HEK293 (cell line): ENCODE results near the gene PIGM.

ENCODE experiments used
- CTCF ChIA-PET: fragments of 350-600 bp; formaldehyde crosslinking; extraction: SDS; loops from one replicate; lab custom pipeline; 2021; ENCODE audit warnings: antibody characterized with exemption; lab: Yijun Ruan, JAX
- POLR2A ChIA-PET: fragments of 300-600 bp; formaldehyde crosslinking; extraction: SDS; loops from one replicate; lab custom pipeline; 2020; ENCODE audit warnings: antibody characterized with exemption, inconsistent platforms; lab: Yijun Ruan, JAX
- H3K27ac ChIP-seq: fragments of 200-500 bp; sonication (Bioruptor generic); 2 replicates; pipeline ENCODE4 v1.5.1; 2014; ENCODE audit warnings: low read depth, low read length, control low read depth, inconsistent platforms; ENCODE audit errors: extremely low read depth
- H3K36me3 ChIP-seq, 2 experiments: fragments of 200-500 bp in 1 of 2; sonication (Bioruptor generic) in 1 of 2; 1 replicate in 1 of 2; 2 replicates in 1 of 2; pipeline ENCODE4 v1.5.1; 2014 to 2017; ENCODE audit warnings: inconsistent platforms in 2 of 2, low read length in 2 of 2; ENCODE audit not compliant: control insufficient read depth in 2 of 2, insufficient read depth in 1 of 2
- H3K4me1 ChIP-seq: fragments of 200-500 bp; sonication (Bioruptor generic); 2 replicates; pipeline ENCODE4 v1.5.1; 2014; ENCODE audit warnings: mild to moderate bottlenecking, low read length, inconsistent platforms; ENCODE audit not compliant: control insufficient read depth, insufficient read depth
- H3K4me3 ChIP-seq: 2 replicates; pipeline ENCODE4 v1.5.1; 2011; ENCODE audit warnings: low read depth, mild to moderate bottlenecking, control low read depth, low read length, moderate library complexity
- H3K9me3 ChIP-seq: fragments of 200-500 bp; sonication (Bioruptor generic); 2 replicates; pipeline ENCODE4 v1.5.1; 2014; ENCODE audit warnings: low read depth, low read length, inconsistent platforms; ENCODE audit not compliant: control insufficient read depth, insufficient read depth
- ELK4 ChIP-seq: IDR thresholded peaks from 2 replicates; pipeline ENCODE4 v1.6.1; 2011; ENCODE audit warnings: mild to moderate bottlenecking, low read depth, low read length, borderline replicate concordance
- IKZF3 ChIP-seq: fragments of 450-650 bp; IDR thresholded peaks from 2 replicates; pipeline ENCODE4 v1.5.0; 2018; ENCODE audit warnings: missing biosample characterization, mild to moderate bottlenecking, missing genetic modification characterization, moderate library complexity
- SP2 ChIP-seq: fragments of 450-650 bp; formaldehyde crosslinking; IDR thresholded peaks from 2 replicates; pipeline ENCODE4 v1.5.1; 2016; ENCODE audit warnings: missing biosample characterization, missing genetic modification characterization
- SP3 ChIP-seq: fragments of 450-650 bp; formaldehyde crosslinking; IDR thresholded peaks from 2 replicates; pipeline ENCODE4 v1.5.1; 2016; ENCODE audit warnings: missing biosample characterization, missing genetic modification characterization
- YY2 ChIP-seq: fragments of 450-650 bp; formaldehyde crosslinking; IDR thresholded peaks from 2 replicates; pipeline ENCODE4 v1.5.1; 2016; ENCODE audit warnings: missing biosample characterization, missing genetic modification characterization
- ZBTB48 ChIP-seq: fragments of 450-650 bp; formaldehyde crosslinking; IDR thresholded peaks from 2 replicates; pipeline ENCODE4 v1.5.1; 2016; ENCODE audit warnings: missing biosample characterization, missing genetic modification characterization
- ZNF132 ChIP-seq: fragments of 450-650 bp; formaldehyde crosslinking; IDR thresholded peaks from 2 replicates; pipeline ENCODE4 v1.5.1; 2017; ENCODE audit warnings: missing biosample characterization, missing genetic modification characterization, borderline replicate concordance
- ZNF146 ChIP-seq: fragments of 450-650 bp; formaldehyde crosslinking; IDR thresholded peaks from 2 replicates; pipeline ENCODE4 v1.5.1; 2016; ENCODE audit warnings: missing biosample characterization, missing genetic modification characterization
- ZNF223 ChIP-seq: fragments of 450-650 bp; formaldehyde crosslinking; IDR thresholded peaks from 2 replicates; pipeline ENCODE4 v1.5.1; 2016; ENCODE audit warnings: missing biosample characterization, missing genetic modification characterization
- ZNF23 ChIP-seq: fragments of 450-650 bp; formaldehyde crosslinking; IDR thresholded peaks from 2 replicates; pipeline ENCODE4 v1.5.1; 2016; ENCODE audit warnings: missing biosample characterization, missing genetic modification characterization, borderline replicate concordance
- ZNF24 ChIP-seq: fragments of 450-650 bp; formaldehyde crosslinking; IDR thresholded peaks from 2 replicates; pipeline ENCODE4 v1.5.1; 2016; ENCODE audit warnings: missing biosample characterization, missing genetic modification characterization
- ZNF311 ChIP-seq: fragments of 450-650 bp; formaldehyde crosslinking; IDR thresholded peaks from 2 replicates; pipeline ENCODE4 v1.5.1; 2017; ENCODE audit warnings: missing biosample characterization, missing genetic modification characterization, borderline replicate concordance
- ZNF366 ChIP-seq: fragments of 450-650 bp; formaldehyde crosslinking; conservative IDR thresholded peaks from 2 replicates; pipeline ENCODE4 v1.5.1; 2016; ENCODE audit warnings: missing biosample characterization, missing genetic modification characterization
- ZNF433 ChIP-seq: fragments of 450-650 bp; formaldehyde crosslinking; IDR thresholded peaks from 2 replicates; pipeline ENCODE4 v1.5.1; 2016; ENCODE audit warnings: missing biosample characterization, missing genetic modification characterization, low read depth
- ZNF473 ChIP-seq: fragments of 450-650 bp; formaldehyde crosslinking; IDR thresholded peaks from 2 replicates; pipeline ENCODE4 v1.5.1; 2017; ENCODE audit warnings: missing biosample characterization, missing genetic modification characterization
- ZNF610 ChIP-seq: fragments of 450-650 bp; formaldehyde crosslinking; IDR thresholded peaks from 2 replicates; pipeline ENCODE4 v1.5.1; 2016; ENCODE audit warnings: missing biosample characterization, missing genetic modification characterization, borderline replicate concordance
- ZNF624 ChIP-seq: fragments of 450-650 bp; formaldehyde crosslinking; IDR thresholded peaks from 2 replicates; pipeline ENCODE4 v1.5.1; 2017; ENCODE audit warnings: missing biosample characterization, missing genetic modification characterization
- ZNF629 ChIP-seq: fragments of 450-650 bp; formaldehyde crosslinking; IDR thresholded peaks from 2 replicates; pipeline ENCODE4 v1.5.1; 2017; ENCODE audit warnings: missing biosample characterization, missing genetic modification characterization
- ZNF654 ChIP-seq: fragments of 450-650 bp; formaldehyde crosslinking; IDR thresholded peaks from 2 replicates; pipeline ENCODE4 v1.5.1; 2016; ENCODE audit warnings: low read depth, missing biosample characterization, missing genetic modification characterization
- ZNF660 ChIP-seq: fragments of 450-650 bp; IDR thresholded peaks from 2 replicates; pipeline ENCODE4 v1.5.1; 2018; ENCODE audit warnings: missing biosample characterization, mild to moderate bottlenecking, missing genetic modification characterization
- ZNF701 ChIP-seq: fragments of 450-650 bp; formaldehyde crosslinking; IDR thresholded peaks from 2 replicates; pipeline ENCODE4 v1.5.1; 2016; ENCODE audit warnings: missing biosample characterization, missing genetic modification characterization
- ZNF747 ChIP-seq: fragments of 450-650 bp; formaldehyde crosslinking; IDR thresholded peaks from 2 replicates; pipeline ENCODE4 v1.5.1; 2016; ENCODE audit warnings: missing biosample characterization, missing genetic modification characterization
- TF ChIP-seq, protein P1 (sequence below): fragments of 450-650 bp; formaldehyde crosslinking; IDR thresholded peaks from 2 replicates; pipeline ENCODE4 v1.5.1; 2016; ENCODE audit warnings: missing biosample characterization, missing genetic modification characterization
- TF ChIP-seq, protein P2 (sequence below): fragments of 450-650 bp; IDR thresholded peaks from 2 replicates; pipeline ENCODE4 v1.5.1; 2018; ENCODE audit warnings: missing biosample characterization, missing genetic modification characterization
- TF ChIP-seq, protein P3 (sequence below): fragments of 450-650 bp; formaldehyde crosslinking; IDR thresholded peaks from 2 replicates; pipeline ENCODE4 v1.5.1; 2016; ENCODE audit warnings: missing biosample characterization, missing genetic modification characterization
- TF ChIP-seq, protein P4 (sequence below): fragments of 450-650 bp; formaldehyde crosslinking; IDR thresholded peaks from 2 replicates; pipeline ENCODE4 v1.5.1; 2016; ENCODE audit warnings: missing biosample characterization, missing genetic modification characterization

Gene PIGM

GRCh38 chr1:160079448-160079847, 47.7 kb upstream of the PIGM start (continued):
- TF ChIP-seq, protein P1, sequence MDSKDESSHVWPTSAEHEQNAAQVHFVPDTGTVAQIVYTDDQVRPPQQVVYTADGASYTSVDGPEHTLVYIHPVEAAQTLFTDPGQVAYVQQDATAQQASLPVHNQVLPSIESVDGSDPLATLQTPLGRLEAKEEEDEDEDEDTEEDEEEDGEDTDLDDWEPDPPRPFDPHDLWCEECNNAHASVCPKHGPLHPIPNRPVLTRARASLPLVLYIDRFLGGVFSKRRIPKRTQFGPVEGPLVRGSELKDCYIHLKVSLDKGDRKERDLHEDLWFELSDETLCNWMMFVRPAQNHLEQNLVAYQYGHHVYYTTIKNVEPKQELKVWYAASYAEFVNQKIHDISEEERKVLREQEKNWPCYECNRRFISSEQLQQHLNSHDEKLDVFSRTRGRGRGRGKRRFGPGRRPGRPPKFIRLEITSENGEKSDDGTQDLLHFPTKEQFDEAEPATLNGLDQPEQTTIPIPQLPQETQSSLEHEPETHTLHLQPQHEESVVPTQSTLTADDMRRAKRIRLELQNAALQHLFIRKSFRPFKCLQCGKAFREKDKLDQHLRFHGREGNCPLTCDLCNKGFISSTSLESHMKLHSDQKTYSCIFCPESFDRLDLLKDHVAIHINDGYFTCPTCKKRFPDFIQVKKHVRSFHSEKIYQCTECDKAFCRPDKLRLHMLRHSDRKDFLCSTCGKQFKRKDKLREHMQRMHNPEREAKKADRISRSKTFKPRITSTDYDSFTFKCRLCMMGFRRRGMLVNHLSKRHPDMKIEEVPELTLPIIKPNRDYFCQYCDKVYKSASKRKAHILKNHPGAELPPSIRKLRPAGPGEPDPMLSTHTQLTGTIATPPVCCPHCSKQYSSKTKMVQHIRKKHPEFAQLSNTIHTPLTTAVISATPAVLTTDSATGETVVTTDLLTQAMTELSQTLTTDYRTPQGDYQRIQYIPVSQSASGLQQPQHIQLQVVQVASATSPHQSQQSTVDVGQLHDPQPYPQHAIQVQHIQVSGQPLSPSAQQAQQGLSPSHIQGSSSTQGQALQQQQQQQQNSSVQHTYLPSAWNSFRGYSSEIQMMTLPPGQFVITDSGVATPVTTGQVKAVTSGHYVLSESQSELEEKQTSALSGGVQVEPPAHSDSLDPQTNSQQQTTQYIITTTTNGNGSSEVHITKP (tag by site-specific recombination), result no peak
- TF ChIP-seq IKZF3 (tag by site-specific recombination) (no peak), ELK4 (no peak)

DNA sequence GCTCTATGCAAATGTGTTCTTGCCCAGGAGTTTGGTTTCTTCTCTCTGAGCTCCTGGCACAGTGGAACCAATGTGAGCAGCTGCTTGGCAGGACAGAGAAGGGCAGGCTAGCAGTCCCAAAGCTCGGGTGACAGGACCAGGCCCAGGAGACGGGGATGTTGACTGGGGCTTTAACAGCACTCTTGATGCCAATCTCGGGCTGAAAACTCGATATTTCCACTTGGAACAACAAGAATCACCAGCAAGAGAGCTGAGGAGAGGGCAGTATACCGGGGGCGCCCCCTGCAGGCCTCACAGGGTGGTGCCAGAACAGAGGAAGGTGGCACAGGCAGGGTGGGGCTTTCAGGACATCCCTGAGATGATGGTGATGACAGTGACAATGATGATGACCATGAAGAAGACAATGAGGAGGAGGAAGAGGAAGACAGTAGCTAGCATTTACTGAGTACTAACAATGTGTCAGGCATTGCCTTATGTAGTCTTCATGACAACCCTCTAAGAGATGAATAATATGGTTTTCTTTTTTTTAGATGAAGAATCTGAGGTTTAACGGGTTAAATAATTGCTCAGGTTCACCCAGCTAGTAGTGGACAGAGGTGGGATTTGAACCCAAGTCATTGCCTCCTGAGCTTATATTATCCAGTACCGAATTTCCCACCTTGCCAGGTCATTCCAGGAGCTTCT, 46.9 kb upstream of the PIGM start:
- ChIA-PET POLR2A (no interaction called here), CTCF (interaction anchor here (0.5 to 16.5 kb wide), 50 partner anchors 8 to 936 kb away, joined by 3 to 541 read pairs (median 4); partner anchors contain the start of genes IGSF8, KCNJ10 and PIGM)
- Histone ChIP-seq H3K4me1 (no peaks in the 10 kb centered on the region), H3K27ac (no peak overlapping the region), H3K36me3 (no peaks in the 10 kb centered on the region), H3K4me3 (no peak overlapping the region), H3K9me3 (no peaks in the 10 kb centered on the region)
- TF ChIP-seq ZNF23 (tag by site-specific recombination) (no peak), SP2 (tag by site-specific recombination) (no peak), ZNF132 (tag by site-specific recombination) (no peak), ZNF660 (tag by site-specific recombination) (no peak), YY2 (tag by site-specific recombination) (no peak), ZNF629 (tag by site-specific recombination) (no peak), ZNF747 (tag by site-specific recombination) (no peak), ZNF624 (tag by site-specific recombination) (no peak), ZNF433 (tag by site-specific recombination) (no peak), ZNF366 (tag by site-specific recombination) (0 out of 2 replicates have a peak, but pooled peaks have one; percentile 26), SP3 (no peak), ZNF311 (tag by site-specific recombination) (no peak), ZNF701 (no peak), ZNF473 (tag by site-specific recombination) (no peak), ZNF654 (tag by site-specific recombination) (peak; percentile 68), ZBTB48 (tag by site-specific recombination) (no peak), ZNF223 (peak; percentile 99), ZNF24 (tag by site-specific recombination) (0 out of 2 replicates have a peak, but pooled peaks have one; percentile 30), ZNF146 (tag by site-specific recombination) (no peak), ZNF610 (no peak)
- TF ChIP-seq, protein P2, sequence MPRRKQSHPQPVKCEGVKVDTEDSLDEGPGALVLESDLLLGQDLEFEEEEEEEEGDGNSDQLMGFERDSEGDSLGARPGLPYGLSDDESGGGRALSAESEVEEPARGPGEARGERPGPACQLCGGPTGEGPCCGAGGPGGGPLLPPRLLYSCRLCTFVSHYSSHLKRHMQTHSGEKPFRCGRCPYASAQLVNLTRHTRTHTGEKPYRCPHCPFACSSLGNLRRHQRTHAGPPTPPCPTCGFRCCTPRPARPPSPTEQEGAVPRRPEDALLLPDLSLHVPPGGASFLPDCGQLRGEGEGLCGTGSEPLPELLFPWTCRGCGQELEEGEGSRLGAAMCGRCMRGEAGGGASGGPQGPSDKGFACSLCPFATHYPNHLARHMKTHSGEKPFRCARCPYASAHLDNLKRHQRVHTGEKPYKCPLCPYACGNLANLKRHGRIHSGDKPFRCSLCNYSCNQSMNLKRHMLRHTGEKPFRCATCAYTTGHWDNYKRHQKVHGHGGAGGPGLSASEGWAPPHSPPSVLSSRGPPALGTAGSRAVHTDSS (tag by site-specific recombination), result peak; percentile 80
- TF ChIP-seq, protein P3, sequence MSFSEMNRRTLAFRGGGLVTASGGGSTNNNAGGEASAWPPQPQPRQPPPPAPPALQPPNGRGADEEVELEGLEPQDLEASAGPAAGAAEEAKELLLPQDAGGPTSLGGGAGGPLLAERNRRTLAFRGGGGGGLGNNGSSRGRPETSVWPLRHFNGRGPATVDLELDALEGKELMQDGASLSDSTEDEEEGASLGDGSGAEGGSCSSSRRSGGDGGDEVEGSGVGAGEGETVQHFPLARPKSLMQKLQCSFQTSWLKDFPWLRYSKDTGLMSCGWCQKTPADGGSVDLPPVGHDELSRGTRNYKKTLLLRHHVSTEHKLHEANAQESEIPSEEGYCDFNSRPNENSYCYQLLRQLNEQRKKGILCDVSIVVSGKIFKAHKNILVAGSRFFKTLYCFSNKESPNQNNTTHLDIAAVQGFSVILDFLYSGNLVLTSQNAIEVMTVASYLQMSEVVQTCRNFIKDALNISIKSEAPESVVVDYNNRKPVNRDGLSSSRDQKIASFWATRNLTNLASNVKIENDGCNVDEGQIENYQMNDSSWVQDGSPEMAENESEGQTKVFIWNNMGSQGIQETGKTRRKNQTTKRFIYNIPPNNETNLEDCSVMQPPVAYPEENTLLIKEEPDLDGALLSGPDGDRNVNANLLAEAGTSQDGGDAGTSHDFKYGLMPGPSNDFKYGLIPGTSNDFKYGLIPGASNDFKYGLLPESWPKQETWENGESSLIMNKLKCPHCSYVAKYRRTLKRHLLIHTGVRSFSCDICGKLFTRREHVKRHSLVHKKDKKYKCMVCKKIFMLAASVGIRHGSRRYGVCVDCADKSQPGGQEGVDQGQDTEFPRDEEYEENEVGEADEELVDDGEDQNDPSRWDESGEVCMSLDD, result no peak
- TF ChIP-seq, protein P4, sequence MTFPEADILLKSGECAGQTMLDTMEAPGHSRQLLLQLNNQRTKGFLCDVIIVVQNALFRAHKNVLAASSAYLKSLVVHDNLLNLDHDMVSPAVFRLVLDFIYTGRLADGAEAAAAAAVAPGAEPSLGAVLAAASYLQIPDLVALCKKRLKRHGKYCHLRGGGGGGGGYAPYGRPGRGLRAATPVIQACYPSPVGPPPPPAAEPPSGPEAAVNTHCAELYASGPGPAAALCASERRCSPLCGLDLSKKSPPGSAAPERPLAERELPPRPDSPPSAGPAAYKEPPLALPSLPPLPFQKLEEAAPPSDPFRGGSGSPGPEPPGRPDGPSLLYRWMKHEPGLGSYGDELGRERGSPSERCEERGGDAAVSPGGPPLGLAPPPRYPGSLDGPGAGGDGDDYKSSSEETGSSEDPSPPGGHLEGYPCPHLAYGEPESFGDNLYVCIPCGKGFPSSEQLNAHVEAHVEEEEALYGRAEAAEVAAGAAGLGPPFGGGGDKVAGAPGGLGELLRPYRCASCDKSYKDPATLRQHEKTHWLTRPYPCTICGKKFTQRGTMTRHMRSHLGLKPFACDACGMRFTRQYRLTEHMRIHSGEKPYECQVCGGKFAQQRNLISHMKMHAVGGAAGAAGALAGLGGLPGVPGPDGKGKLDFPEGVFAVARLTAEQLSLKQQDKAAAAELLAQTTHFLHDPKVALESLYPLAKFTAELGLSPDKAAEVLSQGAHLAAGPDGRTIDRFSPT (tag by site-specific recombination), result peak; percentile 41; the same call in 1 of the 2 replicates
